Measurements from ENCODE around the gene UACA. TPM values are rescaled to one million over a fixed set of nuclear protein-coding genes. Genes with fewer than 3 reads are reported as not detected.
"Not testable (repeated sequence)": the region's sequence is repeated elsewhere in the genome, so short reads cannot be mapped to it uniquely, and the experiment has no call there.

Gene UACA
- total RNA-seq, 2 experiments from 2014 or later, result 1.1 to 2.1 TPM

DNA sequence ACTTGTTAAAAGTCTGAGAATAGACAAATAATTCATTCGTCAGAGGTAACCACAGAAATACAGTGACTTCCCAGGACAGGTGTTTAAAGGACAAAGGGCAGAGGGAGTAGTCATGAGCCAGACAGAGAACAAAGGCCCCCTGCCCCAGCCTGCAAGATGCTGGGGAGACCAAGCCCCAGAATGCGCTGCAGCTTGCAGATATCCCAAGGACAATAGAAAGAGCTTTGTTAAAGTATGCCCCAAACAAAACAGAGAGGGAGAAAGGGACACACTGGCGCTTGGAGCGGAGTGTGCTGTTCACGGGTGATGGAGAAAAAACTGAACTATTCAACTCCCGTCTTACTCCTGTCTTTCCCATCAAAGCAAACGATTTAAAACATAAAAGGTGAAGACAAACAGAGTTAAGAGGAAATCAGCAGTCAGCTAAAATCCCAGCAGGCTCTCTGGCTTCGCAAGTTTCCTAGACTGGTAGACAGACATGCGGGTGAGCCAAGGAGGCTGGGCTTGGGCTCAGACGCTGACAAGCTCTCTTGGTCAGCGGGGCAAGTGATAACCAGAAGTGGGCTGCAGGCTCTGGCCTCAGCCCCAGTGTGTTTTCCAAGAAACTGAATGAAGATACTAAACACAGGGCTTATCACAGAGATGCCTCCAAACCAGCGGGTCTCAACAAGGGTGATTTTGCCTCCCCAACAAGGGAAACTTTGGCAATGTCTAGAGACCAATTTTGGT is 130.1 kb downstream of the UACA start:
- POLR2A ChIA-PET, result no interaction called here
- CTCF ChIA-PET, result no interaction called here

DNA sequence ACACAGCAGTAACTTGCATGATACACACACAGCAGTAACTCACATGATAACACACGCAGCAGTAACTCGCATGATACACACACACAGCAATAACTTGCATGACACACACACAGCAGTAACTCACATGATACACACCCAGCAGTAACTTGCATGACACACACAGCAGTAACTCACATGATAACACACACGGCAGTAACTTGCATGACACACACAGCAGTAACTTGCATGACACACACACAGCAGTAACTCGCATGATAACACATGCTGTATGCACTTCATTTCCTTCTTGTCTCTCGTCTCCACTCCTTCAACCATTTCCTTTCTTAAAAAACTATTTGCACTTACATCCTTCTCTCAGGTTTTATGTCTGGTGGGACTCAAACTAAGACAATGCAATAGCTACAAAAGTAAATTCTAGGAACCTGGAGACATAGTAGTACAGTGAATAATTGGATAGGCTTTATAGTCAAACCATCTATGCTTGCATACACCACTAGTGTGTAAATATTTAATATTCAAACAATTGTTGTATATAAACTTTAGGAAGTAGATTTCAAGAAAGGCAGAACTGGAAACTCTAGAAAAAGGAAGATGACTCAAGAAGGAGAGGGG is 130.8 kb downstream of the UACA start:
- CTCF ChIA-PET, result no interaction called here

DNA sequence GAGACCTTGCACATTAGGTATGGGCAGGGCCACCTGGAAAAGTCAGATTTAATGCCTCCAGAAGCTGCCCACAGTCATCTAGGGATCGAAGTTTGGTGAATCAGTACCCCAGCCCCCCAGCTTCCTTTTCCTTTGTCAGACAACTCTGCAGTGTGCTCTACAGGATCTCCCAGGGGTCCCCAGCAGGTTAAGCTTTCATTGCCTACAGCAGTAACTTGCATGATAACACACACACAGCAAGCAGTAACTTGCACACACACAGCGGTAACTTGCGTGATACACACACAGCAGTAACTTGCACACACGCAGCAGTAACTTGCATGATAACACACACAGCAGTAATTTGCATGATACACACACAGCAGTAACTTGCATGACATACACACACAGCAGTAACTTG is 131.3 kb downstream of the UACA start:
- ChIA-PET POLR2A (no interaction called here), CTCF (no interaction called here)

More for the DNA sequence above, 130.8 kb downstream of the UACA start:
- POLR2A ChIA-PET, result no interaction called here

DNA sequence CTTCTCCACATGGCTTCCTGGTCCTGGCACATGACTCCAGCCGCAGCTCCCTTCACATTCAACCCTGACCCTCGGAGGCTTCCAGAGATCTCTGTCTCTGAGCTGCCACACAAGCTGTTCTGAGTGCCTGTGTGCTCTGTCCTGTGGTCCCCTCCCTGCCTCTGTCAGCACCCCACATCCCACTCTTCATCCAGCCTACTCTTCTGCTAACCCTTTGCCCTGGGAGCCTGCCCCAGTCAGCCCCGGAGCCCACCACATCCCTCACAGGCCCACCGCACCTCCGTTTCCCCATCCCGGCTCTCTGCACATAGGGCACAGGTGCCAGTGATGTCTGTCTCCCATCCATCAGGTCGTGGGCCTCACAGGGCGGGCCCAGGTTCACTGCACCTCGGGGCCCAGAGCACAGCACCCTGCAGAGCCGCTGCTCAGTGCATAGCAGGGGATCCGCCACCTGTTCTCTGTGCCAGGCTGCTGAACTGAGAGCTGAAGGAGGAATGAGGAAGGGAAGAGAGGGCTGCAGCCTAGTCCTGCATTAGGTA is 133.6 kb downstream of the UACA start:
- POLR2A ChIA-PET, result no interaction called here
- CTCF ChIA-PET, result no interaction called here

DNA sequence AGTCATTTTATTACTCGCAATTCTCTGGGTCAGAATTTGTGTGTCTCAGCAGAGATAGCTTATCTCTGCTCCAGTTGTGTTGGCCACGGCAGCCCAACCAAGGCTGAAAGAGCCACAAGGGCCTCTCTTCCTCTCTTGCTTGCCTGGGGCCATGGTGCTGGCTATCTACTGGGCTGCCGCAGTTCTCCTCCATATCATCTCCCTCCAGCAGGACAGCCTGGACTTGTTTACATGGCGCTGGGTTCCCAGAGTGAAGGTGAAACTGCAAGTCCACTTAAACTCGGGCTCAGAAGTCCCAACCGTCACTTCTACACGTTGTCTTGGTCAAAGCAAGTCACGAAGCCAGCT is 134.8 kb downstream of the UACA start:
- CTCF ChIA-PET, result no interaction called here

DNA sequence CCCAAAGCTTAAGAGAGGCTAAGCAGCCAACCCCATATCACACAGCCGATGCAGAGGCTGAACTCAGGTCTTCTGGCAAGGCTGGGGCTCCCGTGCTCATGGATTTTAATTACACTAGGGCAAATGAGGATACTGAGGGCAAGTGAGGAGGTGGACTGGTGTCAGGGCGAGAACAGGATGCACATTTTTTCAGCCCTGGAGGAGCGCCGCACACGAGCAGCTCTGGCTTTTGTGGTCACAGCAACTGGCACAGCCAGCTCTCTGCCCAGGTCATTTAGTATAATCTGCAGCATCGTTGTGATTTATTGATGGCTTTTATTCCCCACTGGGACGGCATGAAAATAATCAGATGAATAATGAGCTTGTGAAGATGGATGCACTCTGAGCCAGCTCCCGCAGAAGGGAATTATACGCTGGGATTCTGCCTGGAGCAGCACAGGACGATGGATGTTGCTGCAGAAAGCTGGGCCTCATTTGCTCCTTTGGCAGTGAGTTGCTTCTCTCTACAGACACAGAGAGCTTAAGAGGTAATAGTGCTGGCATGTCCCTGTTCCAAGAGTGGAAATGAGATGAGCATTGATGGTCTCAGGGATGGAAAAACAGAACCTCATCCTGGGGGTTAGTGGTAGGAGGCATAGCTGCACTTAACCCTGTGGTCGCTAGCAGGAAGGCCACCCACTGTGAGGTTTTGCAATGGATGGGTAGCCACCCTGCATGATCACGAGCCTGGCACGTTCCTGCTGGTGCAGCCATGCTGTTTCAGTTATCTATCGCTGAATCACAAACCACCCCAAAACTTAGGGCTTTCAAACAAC is 135.4 kb downstream of the UACA start:
- ChIA-PET CTCF (no interaction called here), POLR2A (no interaction called here)

More for the DNA sequence above, 134.8 kb downstream of the UACA start:
- POLR2A ChIA-PET, result no interaction called here

DNA sequence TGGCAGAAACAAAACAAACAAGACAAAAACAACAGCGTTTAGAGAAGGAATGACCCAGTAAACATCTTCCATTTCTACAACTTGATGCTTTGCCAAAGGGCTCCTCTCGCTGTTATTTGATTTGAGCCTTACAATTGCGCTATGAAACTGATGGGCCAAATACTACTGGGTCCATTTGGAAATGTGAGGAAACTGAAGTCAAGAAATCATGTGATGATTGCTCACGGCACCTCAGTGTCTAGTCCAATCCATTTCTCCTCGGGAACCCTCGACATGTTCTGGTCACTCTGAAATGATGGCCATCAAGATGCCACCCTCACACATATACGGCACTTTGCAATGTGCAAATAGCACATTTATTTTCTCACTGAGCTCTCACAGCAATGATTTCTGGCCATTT is 136.0 kb downstream of the UACA start:
- POLR2A ChIA-PET, result no interaction called here
- CTCF ChIA-PET, result no interaction called here

DNA sequence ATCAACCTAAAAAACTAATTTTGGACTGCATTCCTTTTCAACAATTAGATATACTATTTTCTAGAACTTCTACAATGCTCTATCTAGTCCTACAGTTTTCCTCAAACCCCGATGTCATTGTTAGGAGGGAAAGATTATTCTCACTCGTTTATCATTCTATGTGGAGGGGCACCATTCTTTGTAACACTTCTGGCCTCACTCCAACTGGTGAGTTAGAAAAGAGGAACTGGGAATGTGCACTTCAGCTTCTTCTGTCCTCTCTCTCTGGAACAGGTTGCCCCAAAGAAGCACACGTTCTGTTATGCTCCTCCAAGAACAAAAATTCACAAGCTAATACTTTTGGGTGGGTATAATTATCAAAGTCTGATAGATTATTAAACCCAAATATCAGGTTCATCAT is 137.9 kb downstream of the UACA start:
- POLR2A ChIA-PET, result no interaction called here
- CTCF ChIA-PET, result no interaction called here

DNA sequence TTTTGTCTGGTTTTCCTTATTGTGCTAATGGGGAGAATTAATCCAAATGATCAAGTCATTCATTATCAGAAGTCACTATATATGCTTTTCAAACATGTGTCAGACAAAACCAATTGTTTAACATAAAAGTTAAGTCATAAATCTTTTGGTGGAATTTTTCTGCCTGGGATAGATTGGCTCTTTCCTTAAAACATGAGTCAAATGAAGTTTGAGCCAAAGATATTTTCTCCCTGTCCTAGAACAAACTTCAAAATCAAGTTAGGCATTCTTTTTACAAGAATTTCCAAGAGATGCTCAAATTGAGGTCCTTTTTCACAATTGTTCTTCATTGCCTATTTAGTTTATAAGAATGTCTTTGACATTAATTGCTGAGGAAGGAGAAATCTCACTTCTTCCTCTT is 138.3 kb downstream of the UACA start:
- ChIA-PET POLR2A (no interaction called here), CTCF (no interaction called here)

DNA sequence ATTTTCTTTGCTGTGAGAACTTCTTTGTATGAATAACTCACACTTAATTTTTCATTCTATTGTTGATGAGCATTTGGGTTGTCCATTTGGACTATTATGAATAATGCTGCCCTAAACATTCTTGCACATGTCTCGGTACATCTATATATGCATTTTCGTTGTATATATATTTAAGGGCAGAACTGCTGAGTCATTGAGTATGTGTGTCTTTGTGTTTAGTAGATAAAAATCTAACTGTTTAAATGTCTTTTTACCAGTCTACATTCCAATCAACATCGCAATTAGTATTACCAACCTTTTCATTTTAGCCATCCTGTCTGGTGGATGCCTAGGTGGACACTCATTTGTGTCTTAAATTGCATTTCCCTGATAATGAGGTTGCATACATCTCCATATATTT is 144.4 kb downstream of the UACA start:
- POLR2A ChIA-PET, result no interaction called here
- CTCF ChIA-PET, result no interaction called here

DNA sequence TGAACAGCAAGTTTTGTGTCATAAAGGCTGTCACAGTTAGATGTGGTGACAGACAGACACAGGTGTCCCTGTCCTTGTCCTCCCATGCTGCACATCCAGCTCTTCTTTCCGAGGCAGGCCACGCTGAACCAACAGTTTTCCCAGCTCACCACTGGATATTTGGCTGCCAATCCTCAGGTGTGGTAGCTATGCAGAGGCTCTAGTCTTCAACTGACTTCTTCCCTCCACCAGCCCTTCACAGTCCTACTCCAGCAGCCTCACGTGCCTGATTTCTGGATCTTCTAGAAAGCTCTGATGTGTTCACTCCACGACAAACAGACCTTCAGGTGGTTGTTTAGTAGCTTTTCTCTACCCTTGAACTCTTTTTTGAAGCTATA is 145.5 kb downstream of the UACA start:
- CTCF ChIA-PET, result no interaction called here
- POLR2A ChIA-PET, result no interaction called here

DNA sequence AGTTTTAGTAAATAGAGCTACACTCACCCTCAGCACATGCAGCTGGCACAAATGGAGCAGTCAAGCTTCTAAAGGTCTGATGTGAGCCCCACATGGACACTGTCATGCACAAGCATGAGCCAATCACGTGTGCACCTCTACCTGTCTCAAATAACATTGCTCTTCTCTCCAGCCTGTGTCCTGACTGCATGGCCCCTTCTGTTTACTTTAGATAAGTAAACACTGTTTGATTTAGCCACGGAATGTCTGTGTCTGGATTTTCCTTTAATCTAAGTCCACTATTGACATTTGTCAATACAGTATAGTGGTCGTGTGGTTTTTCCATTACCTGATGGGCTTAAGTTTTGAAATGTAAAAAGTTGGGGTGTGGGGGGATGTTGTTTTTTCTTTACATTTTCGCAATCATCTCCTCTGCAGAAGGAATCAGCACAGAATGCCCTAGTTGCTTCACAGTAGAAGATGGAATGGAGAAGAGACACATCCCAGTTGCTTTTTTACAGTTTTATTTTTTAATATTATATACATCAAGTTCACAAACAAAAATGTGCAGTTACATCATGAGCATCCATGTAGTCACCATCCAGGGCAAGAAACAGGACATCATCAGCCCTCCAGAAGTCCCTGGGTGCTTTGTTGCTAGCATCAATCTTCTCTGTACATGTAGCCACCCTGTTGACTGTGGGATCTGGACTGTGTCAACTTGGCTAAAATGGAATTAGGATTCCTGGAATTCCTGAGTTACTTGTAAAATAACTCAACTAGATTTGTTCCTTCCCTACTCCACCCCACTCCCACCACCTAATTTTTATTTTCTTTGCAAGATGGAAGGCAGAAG is 146.1 kb downstream of the UACA start:
- POLR2A ChIA-PET, result no interaction called here
- CTCF ChIA-PET, result no interaction called here

DNA sequence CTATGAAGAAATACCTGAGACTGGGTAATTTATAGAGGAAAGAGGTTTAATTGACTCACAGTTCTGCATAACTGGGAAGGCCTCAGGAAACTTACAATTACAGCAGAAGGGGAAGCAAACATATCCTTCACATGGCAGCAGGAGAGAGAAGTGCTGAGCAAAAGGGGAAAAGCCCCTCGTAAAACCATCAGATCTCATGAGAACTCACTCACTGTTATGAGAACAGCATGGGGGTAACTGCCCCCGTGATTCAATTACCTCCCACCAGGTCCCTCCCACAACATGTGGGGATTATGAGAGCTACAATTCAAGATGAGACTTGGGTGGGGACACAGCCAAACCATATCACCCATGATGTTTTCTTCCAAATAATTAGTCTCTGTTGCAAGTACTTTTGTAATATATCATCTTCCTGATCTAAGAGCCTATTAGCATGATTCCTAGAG is 147.0 kb downstream of the UACA start:
- POLR2A ChIA-PET, CTCF ChIA-PET: not testable (repeated sequence)

DNA sequence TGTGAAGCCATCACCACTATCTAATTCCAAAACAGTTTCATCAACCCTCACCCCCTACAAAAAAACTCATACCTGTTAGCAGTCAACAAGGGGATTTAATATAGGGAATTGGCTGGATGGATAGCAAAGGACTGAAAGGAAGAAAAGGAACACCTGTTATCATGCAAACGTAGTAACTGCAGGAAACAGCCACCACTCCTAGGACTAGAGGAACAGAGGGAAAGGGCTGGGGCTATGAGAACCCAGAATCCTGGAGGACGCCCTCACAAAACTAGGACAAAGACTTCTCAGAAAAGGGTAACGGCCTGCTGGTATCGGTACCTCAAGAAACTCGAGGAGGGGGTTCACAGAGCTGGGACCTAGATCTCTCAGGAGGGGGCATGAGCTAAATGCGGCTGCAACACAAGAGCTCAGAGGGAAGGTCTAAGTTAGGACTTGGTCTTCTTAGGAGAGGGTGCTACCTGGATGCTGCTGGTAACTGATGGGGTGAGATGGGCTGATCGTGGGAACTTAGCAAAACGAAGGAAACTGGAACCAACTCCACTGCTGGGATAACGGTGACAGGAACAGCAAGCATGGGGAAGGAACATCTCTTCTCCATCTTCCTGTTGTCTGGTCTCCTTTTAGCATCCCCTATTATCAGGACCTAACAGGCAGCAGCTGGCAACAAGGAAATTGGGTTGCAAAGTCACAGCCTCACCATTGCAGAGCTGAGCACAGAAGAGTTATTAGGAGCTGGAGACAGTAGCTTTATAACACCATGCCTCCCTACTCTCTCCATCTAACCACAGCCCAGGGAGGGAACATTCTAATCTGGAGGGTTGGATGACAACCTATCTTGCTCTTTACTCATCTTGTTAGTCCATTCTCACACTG is 147.7 kb downstream of the UACA start:
- ChIA-PET POLR2A (no interaction called here), CTCF (no interaction called here)

DNA sequence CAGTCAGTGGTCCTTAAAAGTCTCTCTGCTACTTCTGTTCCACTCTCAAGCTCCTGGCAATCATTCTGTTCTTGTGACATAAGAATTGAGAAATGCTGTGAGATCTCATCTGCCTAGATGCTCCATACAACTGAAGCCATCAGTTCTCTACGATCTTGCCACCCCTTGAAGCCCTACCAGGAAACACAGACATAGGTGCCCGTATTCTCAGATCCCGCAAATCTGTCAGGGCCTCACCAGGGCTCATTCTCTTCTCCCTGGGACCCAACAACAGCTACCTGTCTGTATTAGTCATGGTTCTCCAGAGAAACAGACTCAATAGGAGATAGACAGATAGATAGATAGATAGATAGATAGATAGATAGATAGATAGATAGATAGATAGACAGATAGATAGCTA is 149.1 kb downstream of the UACA start:
- CTCF ChIA-PET, result no interaction called here
- POLR2A ChIA-PET, result no interaction called here

DNA sequence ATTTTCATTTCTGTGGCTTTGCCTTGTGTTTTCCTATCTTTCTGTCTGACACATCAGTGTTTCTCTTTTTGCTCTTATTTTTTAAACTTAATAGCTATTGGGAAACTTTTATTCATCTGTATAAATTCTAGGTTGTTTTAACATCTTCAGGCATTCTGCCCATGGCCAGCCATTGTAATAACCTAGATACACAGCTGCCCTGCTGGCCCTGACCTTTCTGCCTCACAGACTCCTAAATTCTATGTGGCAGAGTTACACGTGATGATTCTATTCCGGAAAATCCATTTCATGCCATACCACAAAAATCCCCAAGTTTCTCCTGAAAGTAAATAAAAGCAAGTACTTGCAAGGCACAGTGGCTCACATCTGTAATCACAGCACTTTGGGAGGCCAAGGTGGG is 150.1 kb downstream of the UACA start:
- POLR2A ChIA-PET, result no interaction called here
- CTCF ChIA-PET, result no interaction called here

DNA sequence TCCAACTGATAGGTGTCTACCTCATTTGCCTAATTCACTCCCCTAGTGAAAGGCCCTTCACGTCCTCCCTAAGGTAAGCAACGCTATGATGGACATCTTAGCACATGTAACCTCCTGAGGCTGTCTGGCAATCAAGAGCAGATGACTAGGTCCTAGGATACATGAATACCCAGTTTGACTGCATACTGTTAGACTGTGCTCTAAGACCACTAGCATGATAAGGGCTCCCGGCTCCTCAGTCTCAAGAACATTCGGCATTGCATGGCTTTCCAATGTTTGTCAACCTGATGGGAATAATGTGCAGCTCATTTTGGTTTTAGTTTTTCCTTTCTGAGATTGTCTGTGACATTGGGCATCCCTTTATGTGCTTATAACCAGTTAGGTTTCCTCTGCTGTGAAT is 152.1 kb downstream of the UACA start:
- CTCF ChIA-PET, result no interaction called here
- POLR2A ChIA-PET, result no interaction called here

DNA sequence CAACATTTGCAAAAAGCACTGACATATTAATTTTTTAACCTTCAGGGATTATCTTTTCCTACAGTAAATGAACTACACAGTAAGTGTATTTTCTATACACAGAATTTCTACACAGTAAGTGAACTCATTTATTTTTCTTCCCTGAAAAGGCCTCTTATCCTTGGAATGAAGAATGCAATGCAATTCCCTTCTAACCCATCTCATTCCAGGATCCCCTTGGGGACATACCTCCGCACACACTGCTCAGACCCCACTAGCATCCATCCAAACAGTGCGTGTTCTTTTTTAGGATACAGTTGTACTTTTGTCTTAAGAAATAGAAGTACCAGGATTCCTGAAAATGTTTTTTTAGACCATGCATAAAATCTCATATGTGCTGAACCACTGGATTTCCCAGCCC is 152.8 kb downstream of the UACA start:
- CTCF ChIA-PET, result no interaction called here
- POLR2A ChIA-PET, result no interaction called here

DNA sequence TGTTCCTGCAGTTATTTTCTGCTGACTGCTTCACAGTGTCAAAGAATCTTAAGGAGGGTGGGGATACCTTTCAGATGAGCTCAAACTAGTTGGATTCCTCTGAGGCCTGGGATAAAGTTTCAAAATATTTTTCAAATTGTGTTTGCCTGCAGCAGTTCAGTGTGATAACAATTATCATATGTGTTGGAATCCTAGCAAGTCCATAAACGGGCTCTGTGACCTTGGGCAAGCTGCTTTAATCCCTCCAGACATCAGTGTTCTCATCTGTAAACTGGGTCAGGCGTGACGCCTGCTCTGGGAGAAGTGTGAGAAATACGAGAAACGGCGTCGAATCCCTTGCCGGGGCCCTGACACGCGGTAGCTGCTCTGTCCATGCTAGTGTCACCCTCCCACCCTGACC is 153.5 kb downstream of the UACA start:
- CTCF ChIA-PET, result no interaction called here

DNA sequence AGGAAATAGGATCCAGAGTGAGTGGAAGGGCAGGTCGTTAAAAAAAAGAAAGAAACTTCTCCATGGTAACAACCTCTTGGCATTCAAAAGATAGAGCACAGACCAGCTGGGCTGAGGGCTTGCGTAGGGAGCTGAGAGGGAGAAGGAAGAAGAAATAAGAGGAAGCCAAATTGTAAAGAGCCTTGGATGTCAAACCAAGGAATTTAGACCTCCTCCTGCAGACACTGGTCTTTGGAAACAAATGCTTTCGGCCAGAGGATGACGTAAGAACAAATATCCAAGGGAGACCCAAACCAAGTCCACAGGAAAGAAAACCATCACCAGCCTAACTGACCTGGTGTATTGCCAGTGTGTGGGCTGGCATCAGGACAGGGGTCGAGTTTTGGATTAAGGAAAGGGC is 155.2 kb downstream of the UACA start:
- ChIA-PET POLR2A (no interaction called here), CTCF (no interaction called here)

More for the DNA sequence above, 153.5 kb downstream of the UACA start:
- POLR2A ChIA-PET, result no interaction called here
